NT2/D1 (cell line): Measurements from ENCODE around the gene DCLK3.

Experiments
- SUZ12 ChIP-seq: IDR thresholded peaks from 2 replicates; pipeline ENCODE4 v1.6.1; 2011; ENCODE audit not compliant: insufficient read length, insufficient read depth; ENCODE audit errors: extremely low read depth
- YY1 ChIP-seq: IDR thresholded peaks from 2 replicates; pipeline ENCODE4 v1.6.1; 2011; ENCODE audit not compliant: insufficient read length, insufficient read depth

DNA sequence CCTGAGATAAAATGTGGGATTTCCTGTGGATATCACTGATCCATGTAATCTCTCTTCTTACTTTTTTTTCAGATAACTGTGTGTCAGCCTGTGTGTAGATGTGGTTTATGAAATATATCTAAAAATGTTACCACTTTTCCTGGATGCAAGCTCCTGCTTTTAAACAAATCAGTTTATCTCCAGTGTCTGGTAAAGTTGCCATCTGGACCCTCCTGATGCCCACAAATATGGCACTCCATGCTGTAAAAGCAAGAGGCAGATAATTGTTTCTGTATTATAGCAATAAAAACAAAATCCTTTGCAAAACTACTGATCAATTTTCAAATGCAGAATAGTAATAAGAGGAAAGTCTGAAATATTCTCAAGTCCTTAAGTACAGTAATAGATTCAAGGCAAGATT is 7.6 kb upstream of the DCLK3 start:
- TF ChIP-seq YY1 (no peak), SUZ12 (no peak)
